Measurements from ENCODE around the gene MEFV. TPM values are rescaled to one million over a fixed set of nuclear protein-coding genes. Genes with fewer than 3 reads are reported as not detected.

The MEFV gene
- total RNA-seq, 1 donor from 2014 or later, result 0.21 TPM

GRCh38 chr16:3262517-3262916 is 6.1 kb upstream of the MEFV start:
- H3K36me3 ChIP-seq (ENCODE audit: control insufficient read depth, insufficient read depth, low read length), result no peaks in the 10 kb centered on the region
- no peak for TF ChIP-seq CTCF (IDR thresholded peaks at IDR 0.05; ENCODE audit: insufficient read depth, low read length, poor library complexity, severe bottlenecking)
- no peaks in the 10 kb centered on the region for H3K27me3 ChIP-seq (ENCODE audit: control insufficient read depth, insufficient read depth, low read length)
- no peak overlapping the region for H3K4me3 ChIP-seq (ENCODE audit: low read depth, low read length)
- no peak for DNase-seq (ENCODE audit: low read depth)

- H3K27me3 ChIP-seq (ENCODE audit: control insufficient read depth, insufficient read depth, low read length), result no peaks in the 10 kb centered on the region
- no peak overlapping the region for H3K4me3 ChIP-seq (ENCODE audit: low read depth, low read length)
- TF ChIP-seq CTCF (IDR thresholded peaks at IDR 0.05; ENCODE audit: insufficient read depth, low read length, poor library complexity, severe bottlenecking), result no peak
- DNase-seq (ENCODE audit: low read depth), result no peak
- H3K36me3 ChIP-seq (ENCODE audit: control insufficient read depth, insufficient read depth, low read length), result no peaks in the 10 kb centered on the region
Observed at GRCh38 chr16:3259836-3260235, 3.4 kb upstream of the MEFV start.

GRCh38 chr16:3256866-3257465 is 533 bp upstream of the MEFV start:
- no peak for TF ChIP-seq CTCF (IDR thresholded peaks at IDR 0.05; ENCODE audit: insufficient read depth, low read length, poor library complexity, severe bottlenecking)
- no peak for DNase-seq (ENCODE audit: low read depth)
- no peak overlapping the region for H3K4me3 ChIP-seq (ENCODE audit: low read depth, low read length)
- H3K27me3 ChIP-seq (ENCODE audit: control insufficient read depth, insufficient read depth, low read length), result peaks cover 2% of the 10 kb centered on the region
- no peaks in the 10 kb centered on the region for H3K36me3 ChIP-seq (ENCODE audit: control insufficient read depth, insufficient read depth, low read length)

GRCh38 chr16:3254309-3254708 is 2.1 kb downstream of the MEFV start:
- Histone ChIP-seq H3K4me3 (ENCODE audit: low read depth, low read length) (no peak overlapping the region), H3K27me3 (ENCODE audit: control insufficient read depth, insufficient read depth, low read length) (peaks cover 2% of the 10 kb centered on the region), H3K36me3 (ENCODE audit: control insufficient read depth, insufficient read depth, low read length) (no peaks in the 10 kb centered on the region)
- DNase-seq (ENCODE audit: low read depth), result no peak
- TF ChIP-seq CTCF (IDR thresholded peaks at IDR 0.05; ENCODE audit: insufficient read depth, low read length, poor library complexity, severe bottlenecking), result no peak

GRCh38 chr16:3252967-3253366 is 3.5 kb downstream of the MEFV start:
- no peak for TF ChIP-seq CTCF (IDR thresholded peaks at IDR 0.05; ENCODE audit: insufficient read depth, low read length, poor library complexity, severe bottlenecking)
- Histone ChIP-seq H3K4me3 (ENCODE audit: low read depth, low read length) (no peak overlapping the region), H3K27me3 (ENCODE audit: control insufficient read depth, insufficient read depth, low read length) (peaks cover 2% of the 10 kb centered on the region), H3K36me3 (ENCODE audit: control insufficient read depth, insufficient read depth, low read length) (no peaks in the 10 kb centered on the region)
- no peak for DNase-seq (ENCODE audit: low read depth)

- peaks cover 2% of the 10 kb centered on the region for H3K27me3 ChIP-seq (ENCODE audit: control insufficient read depth, insufficient read depth, low read length)
- H3K36me3 ChIP-seq (ENCODE audit: control insufficient read depth, insufficient read depth, low read length), result no peaks in the 10 kb centered on the region
- no peak for DNase-seq (ENCODE audit: low read depth)
- TF ChIP-seq CTCF (IDR thresholded peaks at IDR 0.05; ENCODE audit: insufficient read depth, low read length, poor library complexity, severe bottlenecking), result no peak
- no peak overlapping the region for H3K4me3 ChIP-seq (ENCODE audit: low read depth, low read length)
Observed at GRCh38 chr16:3249451-3249850, 7.0 kb downstream of the MEFV start.
